Limb (tissue), 2 donors: ENCODE data around the gene RPF1.
"Not testable (repeated sequence)": the region's sequence is repeated elsewhere in the genome, so short reads cannot be mapped to it uniquely, and the experiment has no call there.

Experiments used
- DNase-seq, 2 donors: peaks; one replicate each; pipeline ENCODE4 v3.0.0-alpha.2; 2016; ENCODE audit errors: extremely low spot score in 2 of 2

The RPF1 gene, protein sequence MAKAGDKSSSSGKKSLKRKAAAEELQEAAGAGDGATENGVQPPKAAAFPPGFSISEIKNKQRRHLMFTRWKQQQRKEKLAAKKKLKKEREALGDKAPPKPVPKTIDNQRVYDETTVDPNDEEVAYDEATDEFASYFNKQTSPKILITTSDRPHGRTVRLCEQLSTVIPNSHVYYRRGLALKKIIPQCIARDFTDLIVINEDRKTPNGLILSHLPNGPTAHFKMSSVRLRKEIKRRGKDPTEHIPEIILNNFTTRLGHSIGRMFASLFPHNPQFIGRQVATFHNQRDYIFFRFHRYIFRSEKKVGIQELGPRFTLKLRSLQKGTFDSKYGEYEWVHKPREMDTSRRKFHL

DNA sequence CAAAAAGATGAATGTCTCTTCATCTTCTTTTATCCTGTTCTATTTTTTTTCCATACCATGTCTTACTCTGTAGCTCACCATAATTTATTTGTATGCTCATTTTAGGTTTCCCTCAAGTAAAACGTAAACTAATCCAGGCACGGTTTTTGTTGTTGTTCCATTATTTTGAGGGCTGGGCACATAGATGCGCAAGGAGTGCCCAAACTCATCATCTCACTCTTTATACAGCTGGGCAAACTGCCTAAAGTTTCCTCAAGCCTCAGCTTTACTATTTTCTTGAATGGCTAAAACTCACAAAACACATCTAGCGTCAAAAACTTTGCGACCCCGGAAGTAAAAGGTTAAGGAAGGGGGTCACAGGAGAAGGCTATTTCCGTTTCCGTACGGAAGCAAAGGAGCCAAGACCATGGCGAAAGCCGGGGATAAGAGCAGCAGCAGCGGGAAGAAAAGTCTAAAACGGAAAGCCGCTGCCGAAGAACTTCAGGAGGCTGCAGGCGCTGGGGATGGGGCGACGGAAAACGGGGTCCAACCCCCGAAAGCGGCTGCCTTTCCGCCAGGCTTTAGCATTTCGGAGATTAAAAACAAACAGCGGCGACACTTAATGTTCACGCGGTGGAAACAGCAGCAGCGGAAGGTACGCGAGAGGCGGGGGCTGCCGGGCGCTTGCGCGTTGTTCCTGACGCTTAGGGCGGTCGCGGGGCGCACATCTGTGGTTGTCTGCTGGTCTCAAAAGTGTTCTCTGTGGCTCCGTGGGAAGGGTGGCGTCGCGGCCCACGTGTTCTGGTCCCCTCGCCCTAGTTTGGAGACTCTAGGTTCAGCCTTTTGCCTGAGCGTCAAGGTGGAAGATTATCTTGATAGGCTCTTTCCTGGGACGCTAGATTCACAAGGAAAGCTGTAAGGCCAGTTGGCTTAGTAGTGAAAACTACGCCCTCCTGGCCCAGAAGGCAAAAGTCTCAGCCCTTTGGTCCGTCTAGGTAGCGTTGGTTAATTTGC is at the start of gene RPF1:
TSS of gene RPF1 (plus strand) at position 391 of the 993 bp plus-strand sequence. CDS start at position 407, 16 bp downstream.
- peak; percentile 83 to 84 for DNase-seq

DNA sequence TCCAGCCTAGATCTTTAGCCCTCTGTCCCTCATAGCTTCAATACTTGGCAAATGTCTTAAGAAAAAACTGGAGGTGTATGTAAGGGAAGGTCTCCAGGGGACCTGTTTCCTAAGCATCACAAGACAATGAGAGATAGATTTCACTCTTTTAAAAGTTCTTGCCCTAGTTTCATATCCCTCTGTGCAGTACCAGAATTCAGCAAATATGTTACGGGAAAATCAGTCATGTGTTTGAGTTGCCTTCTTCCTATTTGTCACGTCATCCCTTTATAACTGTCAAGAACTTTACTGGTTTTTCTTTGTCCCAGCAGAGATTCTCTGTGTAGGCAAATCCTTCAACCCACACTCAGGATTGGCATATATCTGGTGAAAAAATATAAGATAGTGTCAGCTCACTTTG is 48.5 kb upstream of the RPF1 start:
- no peak for DNase-seq

DNA sequence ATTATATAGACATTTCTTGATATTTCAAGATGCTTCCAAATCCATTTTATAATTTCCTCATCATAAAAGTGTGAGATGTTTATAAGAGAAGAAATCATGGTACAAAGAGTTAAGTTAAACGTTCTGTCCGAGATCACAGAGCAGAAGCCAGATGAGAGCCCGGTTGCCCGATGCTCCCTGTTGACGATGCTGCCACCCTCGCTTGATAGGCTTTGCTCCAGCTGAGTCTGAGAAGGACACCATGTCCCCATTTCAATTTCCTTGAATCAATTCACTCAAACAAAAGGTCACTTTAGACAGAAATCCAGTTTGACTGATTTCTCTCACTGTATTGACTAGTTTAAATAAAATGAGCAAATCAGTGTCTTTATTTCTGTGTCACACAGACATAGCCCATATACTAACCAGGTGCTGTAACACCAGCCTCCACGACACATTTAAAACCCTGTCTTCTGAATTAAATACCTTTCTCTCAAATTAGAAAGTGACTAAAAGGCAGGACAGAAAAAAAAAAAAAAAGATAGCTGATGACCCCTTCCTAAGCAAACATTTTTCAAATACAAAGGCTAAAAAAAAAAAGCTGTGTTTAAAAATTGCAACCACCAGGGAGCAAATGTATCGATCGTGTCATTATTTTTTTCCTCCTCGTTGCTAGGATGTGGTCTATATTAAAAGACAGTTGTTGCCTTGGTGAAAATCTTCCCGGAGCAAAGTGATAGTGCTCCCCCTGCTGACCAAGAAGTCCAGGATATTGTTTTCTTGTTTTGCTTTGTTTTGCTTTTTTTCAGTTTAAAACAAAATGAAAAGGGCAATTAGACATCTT is 45.6 kb upstream of the RPF1 start:
- peak; percentile 48 to 90 for DNase-seq

DNA sequence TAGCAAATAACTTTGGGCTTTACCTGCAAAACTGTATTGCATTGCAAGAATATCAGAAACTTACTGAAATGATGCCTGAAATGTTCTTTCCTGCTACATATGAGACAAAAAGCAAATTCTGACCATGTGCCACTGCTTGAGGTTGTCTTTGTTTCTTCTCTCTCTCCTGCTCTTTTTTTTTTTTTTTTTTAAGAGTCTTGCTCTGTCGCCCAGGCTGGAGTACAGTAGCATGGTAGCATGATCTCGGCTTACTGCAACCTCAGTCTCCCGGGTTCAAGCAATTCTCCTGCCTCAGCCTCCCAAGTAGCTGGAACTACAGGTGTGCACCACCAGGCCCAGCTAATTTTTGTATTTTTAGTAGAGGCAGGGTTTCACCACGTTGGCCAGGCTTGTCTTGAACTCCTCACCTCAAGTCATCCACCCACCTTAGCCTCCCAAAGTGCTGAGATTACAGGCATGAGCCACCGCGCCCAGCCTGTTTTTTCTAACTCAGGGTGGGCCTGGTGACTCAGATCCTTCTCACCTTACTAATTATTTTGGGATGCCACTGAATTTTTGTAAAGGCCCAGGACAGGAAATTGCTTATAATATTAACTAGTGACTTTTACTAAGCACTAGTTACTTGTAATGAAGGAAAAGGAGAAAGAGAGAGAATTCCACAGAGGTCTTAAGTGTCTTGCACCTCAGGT is 44.8 kb upstream of the RPF1 start:
- DNase-seq: no peak

DNA sequence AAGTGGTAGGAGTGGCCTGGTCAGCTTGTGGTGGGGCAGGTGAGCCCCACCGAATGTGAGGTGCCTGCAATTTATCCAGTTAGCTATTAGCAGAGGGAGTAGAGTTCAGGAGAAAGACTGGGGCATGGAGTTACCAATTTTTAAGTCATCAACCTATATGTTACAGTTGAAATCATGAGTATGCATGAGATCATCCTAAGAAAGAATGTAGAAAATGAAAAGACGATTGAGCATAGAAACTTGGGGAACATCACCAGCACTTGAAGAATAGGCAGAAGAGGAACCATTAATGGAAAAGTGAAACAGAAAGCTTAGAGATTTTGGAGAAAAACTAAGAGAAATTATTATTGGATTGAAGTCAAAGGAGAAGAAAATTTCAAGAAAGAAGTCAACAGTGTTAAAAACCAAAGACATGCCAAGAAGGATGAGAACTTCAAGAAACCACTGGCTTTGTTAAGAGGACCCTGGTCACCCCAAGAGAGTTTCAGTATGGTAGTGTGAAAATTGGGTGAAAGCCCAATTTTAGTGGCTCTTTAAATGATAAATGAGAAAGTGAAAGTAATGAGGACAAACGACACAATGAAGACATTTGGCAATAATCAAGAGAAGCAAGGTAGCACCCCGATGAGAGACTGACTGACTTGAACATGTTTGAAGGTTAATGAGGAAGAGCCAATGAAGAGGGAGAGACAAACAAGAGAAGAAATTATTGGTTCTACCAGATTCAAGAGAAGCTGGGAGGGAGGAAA is 44.1 kb upstream of the RPF1 start:
- DNase-seq: no peak

DNA sequence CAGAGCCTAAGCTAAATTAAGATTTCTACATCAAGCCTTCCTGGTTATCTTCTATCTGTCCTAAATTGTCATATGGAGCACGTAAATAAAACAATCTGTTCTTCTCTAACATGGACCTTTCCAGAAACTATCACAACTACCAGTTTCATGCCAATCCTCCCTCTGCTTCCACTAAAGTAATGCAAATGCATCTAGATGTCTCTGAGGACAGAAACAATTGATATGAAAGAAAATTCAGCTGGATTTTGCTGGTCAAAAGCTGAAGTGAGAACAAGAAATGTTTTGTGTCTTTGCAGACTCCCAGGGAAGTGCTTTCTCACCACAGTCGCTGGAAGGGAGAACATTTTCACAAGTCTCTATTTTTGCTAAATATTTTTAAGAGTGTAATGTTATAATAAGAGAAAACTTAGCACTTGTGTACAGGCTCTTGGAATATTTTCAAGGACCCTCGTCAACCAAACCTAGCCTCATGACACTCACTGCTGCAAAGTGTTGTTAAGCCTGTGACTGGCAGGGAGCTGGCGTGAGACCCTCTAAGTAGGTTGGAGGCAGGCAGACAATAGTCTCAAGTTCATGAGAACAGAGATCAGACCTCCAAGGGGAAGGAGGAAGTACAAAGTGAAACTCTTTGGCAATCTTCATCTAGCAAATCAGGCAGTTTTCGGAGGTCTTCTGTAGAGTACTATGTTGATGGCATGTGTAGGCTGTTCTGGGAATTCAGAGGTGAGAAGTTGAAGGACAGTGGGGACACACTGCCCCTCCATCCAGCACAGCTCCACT is 42.0 kb upstream of the RPF1 start:
- no peak for DNase-seq

DNA sequence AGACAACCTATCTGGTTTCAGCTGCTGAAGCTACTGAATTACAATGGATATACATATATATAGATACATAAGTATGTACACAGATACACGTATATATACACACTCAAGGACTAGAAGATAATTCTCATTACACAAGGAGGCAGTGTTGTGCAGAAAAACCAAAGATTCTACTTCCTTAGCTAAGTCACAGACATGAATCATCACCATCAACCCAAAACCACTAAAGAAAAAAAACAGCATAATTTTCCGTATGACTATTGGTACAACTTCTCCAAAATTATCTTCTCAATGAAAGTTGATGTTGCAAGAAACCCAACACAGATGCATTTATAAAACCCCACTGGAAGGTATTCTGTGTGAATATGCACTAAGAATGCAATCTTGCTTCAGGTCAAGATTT is 36.8 kb upstream of the RPF1 start:
- peak in 1 of 2 donors; percentile 58 for DNase-seq

DNA sequence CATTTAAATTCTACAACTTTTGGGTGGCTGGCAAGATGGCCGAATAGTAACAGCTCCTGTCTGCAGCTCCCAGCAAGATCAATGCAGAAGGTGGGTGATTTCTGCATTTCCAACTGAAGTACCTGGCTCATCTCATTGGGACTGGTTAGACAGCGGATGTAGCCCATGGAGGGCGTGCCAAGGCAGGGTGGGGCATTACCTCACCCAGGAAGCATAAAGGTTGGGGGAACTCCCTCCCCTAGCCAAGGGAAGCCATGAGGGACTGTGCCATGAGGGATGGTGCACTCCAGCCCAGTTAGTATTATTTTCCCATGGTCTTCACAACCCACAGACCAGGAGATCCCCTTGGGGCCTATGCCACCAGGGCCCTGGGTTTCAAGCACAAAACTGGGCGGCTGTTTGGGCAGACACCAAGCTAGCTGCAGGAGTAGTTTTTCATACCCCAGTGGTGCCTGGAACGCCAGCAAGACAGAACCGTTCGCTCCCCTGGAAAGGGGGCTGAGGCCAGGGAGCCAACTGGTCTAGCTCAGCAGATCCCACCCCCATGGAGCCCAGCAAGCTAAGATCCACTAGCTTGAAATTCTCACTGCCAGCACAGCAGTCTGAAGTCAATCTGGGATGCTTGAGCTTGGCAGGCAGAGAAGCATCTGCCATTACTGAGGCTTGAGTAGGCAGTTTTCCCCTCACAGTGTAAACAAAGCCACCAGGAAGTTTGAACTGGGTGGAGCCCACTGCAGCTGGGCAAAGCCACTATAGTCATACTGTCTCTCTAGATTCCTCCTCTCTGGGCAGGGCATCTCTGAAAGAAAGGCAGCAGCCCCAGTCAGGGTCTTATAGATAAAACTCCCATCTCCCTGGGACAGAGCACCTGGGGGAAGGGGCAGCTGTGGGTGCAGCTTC is 36.1 kb upstream of the RPF1 start:
- not testable (repeated sequence) for DNase-seq

DNA sequence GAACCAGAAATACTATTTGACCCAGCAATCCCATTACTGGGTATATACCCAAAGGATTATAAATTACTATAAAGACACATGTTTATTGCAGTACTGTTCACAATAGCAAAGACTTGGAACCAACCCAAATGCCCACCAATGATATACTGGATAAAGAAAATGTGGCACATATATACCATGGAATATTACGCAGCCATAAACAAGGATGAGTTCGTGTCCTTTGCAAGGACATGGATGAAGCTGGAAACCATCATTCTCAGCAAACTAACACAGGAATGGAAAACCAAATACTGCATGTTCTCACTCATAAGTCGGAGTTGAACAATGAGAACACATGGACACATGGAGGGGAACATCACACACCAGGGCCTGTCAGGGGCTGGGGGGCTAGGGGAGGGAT is 30.4 kb upstream of the RPF1 start:
- not testable (repeated sequence) for DNase-seq

DNA sequence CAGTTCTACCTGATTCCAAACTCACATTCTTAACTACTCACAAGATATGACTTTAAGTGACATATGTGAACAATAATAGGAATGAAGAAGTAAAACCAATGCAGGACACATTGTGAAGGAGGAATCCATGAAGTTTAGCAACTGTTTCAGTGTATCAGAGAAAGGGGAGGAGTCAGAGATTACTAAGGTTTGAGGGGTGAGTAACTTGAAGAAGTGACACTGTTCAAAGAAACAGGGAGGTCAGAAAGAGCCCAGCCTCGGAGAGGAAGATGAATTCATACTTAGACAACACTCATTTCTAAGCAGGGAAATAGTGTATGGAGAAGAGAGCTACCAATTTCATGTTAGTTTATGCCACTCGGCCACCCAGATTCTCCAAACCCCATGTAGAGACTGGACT is 28.2 kb upstream of the RPF1 start:
- no peak for DNase-seq

DNA sequence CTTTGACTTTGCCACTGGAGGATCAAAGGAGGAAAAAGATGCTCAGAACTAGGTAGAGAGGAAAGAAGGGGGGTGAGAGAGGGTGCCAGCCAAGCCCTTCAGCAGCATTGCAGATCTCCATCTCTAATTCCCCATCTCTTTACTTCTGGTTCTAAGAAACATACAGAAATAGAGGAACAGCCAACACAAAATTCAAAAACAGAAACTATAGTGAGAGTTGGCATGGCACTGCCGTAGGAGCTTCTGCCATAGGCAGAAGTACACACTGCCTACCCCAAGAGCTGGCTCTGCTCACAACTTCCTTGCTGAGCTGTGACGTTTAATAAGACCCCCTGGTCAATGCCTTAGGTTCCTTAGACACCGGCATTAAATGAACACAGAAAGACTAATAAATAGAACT is 26.6 kb upstream of the RPF1 start:
- no peak for DNase-seq

DNA sequence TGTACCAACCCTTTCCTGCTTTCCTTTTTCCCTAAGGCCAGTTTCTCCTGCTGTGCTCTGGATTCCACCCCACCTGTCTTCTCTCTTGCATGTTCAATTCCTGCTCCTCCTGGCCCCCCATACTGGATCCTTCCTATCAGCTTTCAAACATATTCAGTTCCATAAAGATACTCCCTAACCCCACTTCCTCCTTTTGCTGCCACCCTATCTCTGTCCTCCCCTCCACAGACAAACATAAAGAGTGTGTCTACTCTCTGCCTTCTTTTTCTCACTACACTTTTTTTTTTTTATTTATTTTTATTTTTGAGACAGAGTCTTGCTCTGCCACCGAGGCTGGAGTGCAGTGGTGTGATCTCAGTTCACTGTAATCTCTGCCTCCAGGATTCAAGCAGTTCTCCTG is 16.9 kb upstream of the RPF1 start:
- DNase-seq: no peak

DNA sequence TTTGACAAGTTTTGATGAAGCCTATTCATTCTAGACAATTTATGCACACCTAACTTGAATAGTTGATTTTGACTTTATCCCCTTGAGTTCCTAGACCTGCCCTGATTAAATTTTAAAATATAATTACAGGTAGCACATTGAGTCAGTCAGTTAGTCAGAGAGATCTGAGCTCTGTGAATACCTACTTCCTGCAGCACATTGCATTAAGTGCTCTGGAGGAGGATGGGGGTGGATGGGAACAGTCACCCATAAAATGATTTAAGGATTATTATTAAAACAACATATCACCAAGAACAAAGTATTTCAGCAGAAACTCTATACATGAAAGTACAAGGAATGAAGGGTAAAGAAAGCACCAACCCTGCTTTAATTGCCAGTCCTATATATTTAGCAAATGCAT is 11.8 kb upstream of the RPF1 start:
- no peak for DNase-seq

DNA sequence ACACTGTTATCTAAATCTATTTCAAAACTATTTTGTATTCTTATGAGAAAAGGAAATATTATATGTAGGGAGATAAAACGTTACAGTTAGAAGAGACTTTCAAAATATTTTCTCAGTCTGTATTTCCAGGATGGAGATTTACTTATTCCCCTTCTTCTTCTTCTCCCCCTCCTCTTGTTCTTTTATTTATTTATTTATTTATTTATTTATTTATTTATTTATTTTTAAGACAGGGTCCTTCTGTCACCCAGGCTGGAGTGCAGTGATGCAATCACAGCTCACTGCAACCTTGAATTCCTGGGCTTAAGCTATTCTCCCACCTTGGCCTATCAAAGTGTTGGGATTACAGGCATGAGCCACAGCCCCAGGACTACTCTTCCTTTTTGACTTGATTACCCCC is 2.8 kb upstream of the RPF1 start:
- DNase-seq: no peak

DNA sequence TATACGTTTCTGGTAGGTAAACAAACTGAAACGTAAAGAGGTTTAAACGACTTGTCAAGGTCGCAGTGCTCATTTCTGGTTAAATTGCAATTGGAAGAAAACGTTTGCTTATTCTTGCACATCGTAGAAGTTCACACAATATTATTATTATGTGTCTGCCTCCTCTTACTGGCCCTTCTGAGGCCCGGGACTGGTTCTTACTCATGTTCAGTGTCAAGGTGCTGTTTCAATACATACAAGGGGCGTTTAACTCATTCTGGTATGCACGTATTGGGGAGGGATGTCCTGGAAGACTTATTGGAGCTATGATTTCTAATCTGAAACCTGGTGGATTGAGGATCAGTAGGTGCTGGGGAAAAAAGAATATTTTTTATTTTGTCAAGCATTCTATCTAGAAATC is 932 bp downstream of the RPF1 start:
- DNase-seq: no peak

DNA sequence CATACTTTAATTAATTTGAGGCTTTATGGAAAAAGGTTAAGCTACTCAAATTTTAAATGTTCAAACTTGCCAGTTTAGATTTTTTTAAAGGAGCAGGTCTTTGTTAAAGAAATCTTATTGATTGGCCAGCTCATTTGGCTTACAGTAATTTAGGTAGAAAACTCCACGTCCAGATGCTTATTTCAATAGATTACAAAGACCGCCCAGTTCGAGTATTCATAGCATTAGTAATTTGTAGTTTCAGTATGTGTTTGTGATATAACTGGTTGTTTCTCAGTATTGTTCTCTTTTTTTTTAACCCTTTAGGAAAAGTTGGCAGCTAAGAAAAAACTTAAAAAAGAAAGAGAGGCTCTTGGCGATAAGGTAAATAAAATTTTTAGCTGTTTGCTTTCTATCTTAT is 1.6 kb downstream of the RPF1 start:
- no peak for DNase-seq

DNA sequence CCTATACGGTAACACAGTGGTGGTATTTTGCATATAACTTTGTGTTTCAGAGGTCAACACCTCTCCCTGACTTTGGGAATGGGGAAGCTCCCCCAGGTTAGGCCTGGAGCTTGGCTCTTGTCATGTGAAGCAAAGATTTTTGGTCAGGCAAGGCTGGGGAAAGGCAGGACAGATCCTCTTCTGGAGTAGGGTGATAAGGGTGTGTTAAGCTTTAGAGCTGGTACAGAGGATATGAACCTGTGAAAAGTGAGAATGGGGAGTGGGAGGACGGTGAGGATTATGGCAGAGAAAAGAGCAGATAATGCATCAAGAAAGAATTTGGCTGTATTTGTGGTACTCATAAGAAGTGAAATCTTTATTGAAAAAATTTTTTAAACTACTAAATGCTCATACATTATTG is 2.3 kb downstream of the RPF1 start:
- DNase-seq: no peak

DNA sequence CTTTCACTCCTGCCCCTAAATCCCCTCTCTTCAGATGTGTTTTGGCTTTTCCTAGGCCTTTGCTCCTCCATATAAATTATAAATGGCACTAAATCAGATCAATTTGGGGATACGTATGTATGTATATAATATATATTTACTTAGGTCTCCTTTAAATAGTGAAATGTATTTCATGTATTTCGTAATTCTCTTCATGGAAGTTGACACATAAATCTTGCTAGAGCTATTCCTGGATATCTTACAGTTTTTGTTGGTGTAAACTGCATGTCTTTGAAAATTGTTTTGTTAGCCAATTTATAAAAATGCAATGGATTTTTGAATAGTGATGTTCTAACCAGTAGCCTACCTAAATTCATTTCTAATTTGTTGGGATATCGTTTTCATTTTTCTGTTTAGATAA is 9.0 kb downstream of the RPF1 start:
- no peak for DNase-seq

DNA sequence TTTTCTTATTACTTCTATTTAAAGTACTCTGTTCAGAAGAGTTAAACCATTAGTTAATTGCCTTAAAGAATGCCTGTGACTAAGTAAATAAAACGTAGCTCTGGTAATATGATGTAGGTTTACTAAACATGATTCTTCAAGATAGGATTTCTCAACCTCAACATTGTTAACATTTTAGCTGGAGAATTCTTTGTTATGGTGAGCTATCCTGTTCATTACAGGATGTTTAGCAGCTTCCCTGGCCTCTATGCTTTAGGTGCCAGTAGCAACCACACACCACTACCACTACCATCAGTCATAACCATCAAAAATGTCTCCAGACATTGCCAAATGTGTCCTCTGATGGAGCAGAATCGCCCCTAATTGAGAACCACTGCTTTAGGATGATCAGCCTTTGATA is 10.7 kb downstream of the RPF1 start:
- DNase-seq: no peak
